Endothelial cell of umbilical vein (primary cell): ENCODE measurements around the gene POSTN. TPM values are rescaled to one million over a fixed set of nuclear protein-coding genes. Genes with fewer than 3 reads are reported as not detected.

Experiments used
- BruUV-seq: library from RNA; stranded (reverse); fragments of 400-500 nt; replicated peaks from 2 replicates; lab custom pipeline; 2021; lab: Mats Ljungman, UMichigan
- CTCF ChIA-PET: fragments of 300-600, 350-600 bp; sonication (Branson Sonifier 250); formaldehyde crosslinking; loops from one replicate; lab custom pipeline; 2021; ENCODE audit warnings: antibody characterized with exemption, inconsistent platforms; lab: Charles Lee
- POLR2A ChIA-PET: fragments of 300-600, 350-600 bp; sonication (Branson Sonifier 250); formaldehyde crosslinking; loops from one replicate; lab custom pipeline; 2021; ENCODE audit warnings: antibody characterized with exemption, inconsistent platforms; lab: Charles Lee
- DNase-seq: peaks from one replicate; pipeline ENCODE4 v3.0.0-alpha.2; 2011; ENCODE audit warnings: low read depth, low spot score
- FAIRE-seq: peaks from 2 replicates; lab custom pipeline; 2011; peaks lifted over from hg19 to GRCh38; lab: Jason Lieb, UNC
- H2AFZ ChIP-seq: 2 replicates; pipeline ENCODE4 v1.6.0; 2012; ENCODE audit warnings: low read depth, low read length, control low read depth, inconsistent platforms
- H3K27ac ChIP-seq: 2 replicates; pipeline ENCODE4 v1.5.1; 2011; ENCODE audit warnings: low read depth, mild to moderate bottlenecking, control low read depth, low read length, moderate library complexity; ENCODE audit not compliant: insufficient read depth
- H3K27me3 ChIP-seq, 2 experiments: 2 replicates each; pipeline versions ENCODE4 v1.6.0 to v1.6.1; 2011; ENCODE audit warnings: low read length in 2 of 2, mixed read lengths in 1 of 2; ENCODE audit not compliant: control insufficient read depth in 2 of 2, insufficient read depth in 2 of 2
- H3K36me3 ChIP-seq, 2 experiments: 2 replicates in 1 of 2; 3 replicates in 1 of 2; pipeline ENCODE4 v1.5.1; 2011; ENCODE audit warnings: low read length in 2 of 2, mild to moderate bottlenecking in 1 of 2, moderate library complexity in 1 of 2; ENCODE audit not compliant: control insufficient read depth in 2 of 2, insufficient read depth in 2 of 2; ENCODE audit errors: extremely low read depth in 1 of 2
- H3K4me1 ChIP-seq: 3 replicates; pipeline ENCODE4 v1.5.1; 2011; ENCODE audit warnings: mild to moderate bottlenecking, low read length; ENCODE audit not compliant: control insufficient read depth, insufficient read depth; ENCODE audit errors: extremely low read depth
- H3K4me2 ChIP-seq: 2 replicates; pipeline ENCODE4 v1.6.1; 2011; ENCODE audit warnings: low read length, control low read depth, mixed read lengths; ENCODE audit not compliant: insufficient read depth
- H3K4me3 ChIP-seq, 3 experiments: fragments of 200-600 bp in 1 of 3; sonication (generic), shearing (Covaris generic) in 1 of 3; replicated peaks in 1 of 3; 2 replicates each; pipeline ENCODE4 v1.5.1; 2011 to 2016; ENCODE audit warnings: control low read depth in 3 of 3, low read length in 3 of 3, mild to moderate bottlenecking in 2 of 3, inconsistent platforms in 1 of 3, low read depth in 1 of 3, moderate library complexity in 1 of 3; ENCODE audit not compliant: insufficient read depth in 1 of 3
- H3K79me2 ChIP-seq: 2 replicates; pipeline ENCODE4 v1.6.0; 2012; ENCODE audit warnings: low read length, inconsistent platforms; ENCODE audit not compliant: control insufficient read depth, insufficient read depth
- H3K9ac ChIP-seq: replicated peaks from 2 replicates; pipeline ENCODE3; 2011; ENCODE audit warnings: low read length, control low read depth; ENCODE audit not compliant: insufficient read depth; ENCODE audit errors: extremely low read depth
- H3K9me1 ChIP-seq: replicated peaks from 3 replicates; pipeline ENCODE4 v1.6.0; 2011; ENCODE audit warnings: mild to moderate bottlenecking, low read length; ENCODE audit not compliant: control insufficient read depth, insufficient read depth; ENCODE audit errors: extremely low read depth
- H3K9me3 ChIP-seq: replicated peaks from 2 replicates; pipeline ENCODE4 v1.5.1; 2012; ENCODE audit warnings: low read length, inconsistent platforms; ENCODE audit not compliant: control insufficient read depth, insufficient read depth
- H4K20me1 ChIP-seq: replicated peaks from 2 replicates; pipeline ENCODE3; 2011; ENCODE audit warnings: mild to moderate bottlenecking, low read length; ENCODE audit not compliant: control insufficient read depth, insufficient read depth; ENCODE audit errors: extremely low read depth
- dilution Hi-C: fragments of 300-500 bp; cut with MboI; formaldehyde crosslinking; loops from one replicate; pipeline ENCODE4 v1.15.0; 2019; ENCODE audit warnings: low sequenced_read_pairs; ENCODE audit not compliant: extremely low pct_ligation_motif_present
- intact Hi-C: fragments of 100-400 bp; cut with micrococcal nuclease; formaldehyde crosslinking; loops from one replicate; pipeline ENCODE4 v1.10.0; 2022
- polyA plus RNA-seq, 4 experiments: library from polyadenylated mRNA; depleted of rRNA in 3 of 4; stranded (reverse) in 3 of 4; unstranded in 1 of 4; fragments of >200 nt; gene quantifications; 2 replicates each; pipeline versions ENCODE4 v1.2.1 to v1.2.3, GENCODE V29; 2011 to 2012; ENCODE audit warnings: missing spikeins in 1 of 4
- total RNA-seq: library from RNA; stranded (reverse); gene quantifications from 2 replicates; pipeline ENCODE4 v1.2.3, GENCODE V29; 2021
- TF ChIP-seq, protein P1 (sequence below): IDR thresholded peaks from 2 replicates; pipeline ENCODE4 v1.6.1; 2011; ENCODE audit not compliant: insufficient read depth, insufficient read length

The POSTN gene
- total and polyA plus RNA-seq, 2 donors (not counting 3 experiments of a cell fraction or from before 2014, with no cell fraction given), result 0.29 to 0.41 TPM

DNA sequence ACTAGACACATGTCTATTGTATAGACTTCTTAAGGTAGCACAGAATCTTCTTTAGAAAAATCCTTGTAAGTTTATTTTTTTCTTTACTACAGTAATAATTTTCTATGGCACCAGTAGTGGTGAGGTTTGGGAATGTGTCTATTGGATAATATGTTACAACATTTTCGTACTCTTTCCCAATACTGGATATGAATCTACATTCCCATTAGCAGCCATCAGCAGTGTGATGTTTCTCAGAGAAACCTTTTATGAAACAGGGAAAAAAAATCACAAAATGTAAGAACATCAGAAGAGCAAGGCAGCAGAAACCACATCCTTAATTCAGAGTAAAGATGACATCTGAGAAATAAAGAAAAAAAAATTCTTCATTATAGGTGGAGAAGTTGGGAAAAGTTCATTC lies 83.3 kb downstream of the POSTN start:
- BruUV-seq, result no TSS peak
- no peak overlapping the region for H2AFZ ChIP-seq
- no peaks in the 10 kb centered on the region for H4K20me1 ChIP-seq
- ChIA-PET CTCF (no interaction called here), POLR2A (no interaction called here)
- TF ChIP-seq, protein P1, sequence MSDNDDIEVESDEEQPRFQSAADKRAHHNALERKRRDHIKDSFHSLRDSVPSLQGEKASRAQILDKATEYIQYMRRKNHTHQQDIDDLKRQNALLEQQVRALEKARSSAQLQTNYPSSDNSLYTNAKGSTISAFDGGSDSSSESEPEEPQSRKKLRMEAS, result no peak
- no peaks in the 10 kb centered on the region for H3K4me1 ChIP-seq
- H3K9me1 ChIP-seq, result no peaks in the 10 kb centered on the region
- intact Hi-C loops, result no loop called here
- H3K9me3 ChIP-seq, result no peaks in the 10 kb centered on the region
- H3K9ac ChIP-seq, result no peak overlapping the region
- H3K36me3 ChIP-seq, result no peaks in the 10 kb centered on the region
- no peak overlapping the region for H3K27ac ChIP-seq
- no peak for DNase-seq
- no peaks in the 10 kb centered on the region for H3K79me2 ChIP-seq
- no peak overlapping the region for H3K4me2 ChIP-seq
- H3K27me3 ChIP-seq, result no peaks in the 10 kb centered on the region
- FAIRE-seq, result no peak
- dilution Hi-C loops, result no loop called here
- no peak overlapping the region for H3K4me3 ChIP-seq
